ENCODE results near the gene GNAL.

GRCh38 chr18:11859282-11859830, 170.3 kb downstream of the GNAL start:
- no peak for TF ChIP-seq MYC (IDR thresholded peaks at IDR 0.05; ENCODE audit: low read depth, low read length)
- no peak for TF ChIP-seq POLR2A (IDR thresholded peaks at IDR 0.05; ENCODE audit: extremely low read depth, insufficient read length)
- TF ChIP-seq, protein P1, sequence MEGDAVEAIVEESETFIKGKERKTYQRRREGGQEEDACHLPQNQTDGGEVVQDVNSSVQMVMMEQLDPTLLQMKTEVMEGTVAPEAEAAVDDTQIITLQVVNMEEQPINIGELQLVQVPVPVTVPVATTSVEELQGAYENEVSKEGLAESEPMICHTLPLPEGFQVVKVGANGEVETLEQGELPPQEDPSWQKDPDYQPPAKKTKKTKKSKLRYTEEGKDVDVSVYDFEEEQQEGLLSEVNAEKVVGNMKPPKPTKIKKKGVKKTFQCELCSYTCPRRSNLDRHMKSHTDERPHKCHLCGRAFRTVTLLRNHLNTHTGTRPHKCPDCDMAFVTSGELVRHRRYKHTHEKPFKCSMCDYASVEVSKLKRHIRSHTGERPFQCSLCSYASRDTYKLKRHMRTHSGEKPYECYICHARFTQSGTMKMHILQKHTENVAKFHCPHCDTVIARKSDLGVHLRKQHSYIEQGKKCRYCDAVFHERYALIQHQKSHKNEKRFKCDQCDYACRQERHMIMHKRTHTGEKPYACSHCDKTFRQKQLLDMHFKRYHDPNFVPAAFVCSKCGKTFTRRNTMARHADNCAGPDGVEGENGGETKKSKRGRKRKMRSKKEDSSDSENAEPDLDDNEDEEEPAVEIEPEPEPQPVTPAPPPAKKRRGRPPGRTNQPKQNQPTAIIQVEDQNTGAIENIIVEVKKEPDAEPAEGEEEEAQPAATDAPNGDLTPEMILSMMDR (IDR thresholded peaks at IDR 0.05; ENCODE audit: low read depth, low read length): no peak
- TF ChIP-seq MAX (IDR thresholded peaks at IDR 0.05; ENCODE audit: low read depth, low read length): no peak

Data from NB4 (cell line).